Mesothelial cell of epicardium (in vitro differentiated cells): ENCODE measurements around the gene TMOD2. TPM values are rescaled to one million over a fixed set of nuclear protein-coding genes. Genes with fewer than 3 reads are reported as not detected.

Experiments
- DNase-seq, 2 experiments: peaks; one replicate each; pipeline ENCODE4 v3.0.0; 2021; ENCODE audit warnings: low spot score in 2 of 2; ENCODE audit not compliant: unreplicated experiment in 2 of 2
- H3K27ac Mint-ChIP-seq: 2 replicates; pipeline ENCODE4 v1.8.0; 2021; ENCODE audit warnings: mixed read lengths
- H3K27me3 Mint-ChIP-seq: 2 replicates; pipeline ENCODE4 v1.8.0; 2021; ENCODE audit warnings: low read depth, mixed read lengths
- H3K36me3 Mint-ChIP-seq: 2 replicates; pipeline ENCODE4 v1.8.0; 2021; ENCODE audit warnings: mixed read lengths
- H3K4me1 Mint-ChIP-seq: 2 replicates; pipeline ENCODE4 v1.8.0; 2021; ENCODE audit warnings: mixed read lengths
- H3K4me3 Mint-ChIP-seq: 2 replicates; pipeline ENCODE4 v1.8.0; 2021; ENCODE audit warnings: mild to moderate bottlenecking, moderate library complexity, mixed read lengths
- H3K9me3 Mint-ChIP-seq: 2 replicates; pipeline ENCODE4 v1.8.0; 2021; ENCODE audit warnings: mixed read lengths
- CTCF ChIP-seq: fragments of 200-600 bp; sonication (generic); IDR thresholded peaks from one replicate; pipeline ENCODE4 v1.5.0; 2021; ENCODE audit warnings: antibody characterized with exemption; ENCODE audit not compliant: unreplicated experiment
- total RNA-seq: library from RNA; stranded (reverse); gene quantifications from 3 replicates; pipeline ENCODE4 v1.2.1, GENCODE V29; 2021

The TMOD2 gene
- total RNA-seq, 1 donor from 2014 or later, result 10.0 TPM

- H3K4me1 Mint-ChIP-seq, result peaks cover 28% of the 10 kb centered on the region
- DNase-seq, result no peak
- H3K27ac Mint-ChIP-seq, result no peak overlapping the region
These were observed 24.1 kb upstream of the TMOD2 start for GRCh38 chr15:51727141-51727897.

GRCh38 chr15:51731549-51732267 lies 19.7 kb upstream of the TMOD2 start:
- Mint-ChIP-seq H3K27ac (peak overlapping the region; percentile 65), H3K4me3 (no peak overlapping the region)

More at GRCh38 chr15:51727141-51727897, 24.1 kb upstream of the TMOD2 start:
- Mint-ChIP-seq H3K27me3 (no peaks in the 10 kb centered on the region), H3K36me3 (no peaks in the 10 kb centered on the region), H3K9me3 (no peaks in the 10 kb centered on the region), H3K4me3 (no peak overlapping the region)
- no peak for TF ChIP-seq CTCF

GRCh38 chr15:51732646-51733045 lies 18.8 kb upstream of the TMOD2 start:
- H3K27ac Mint-ChIP-seq, result no peak overlapping the region
- DNase-seq, result no peak
- H3K9me3 Mint-ChIP-seq, result no peaks in the 10 kb centered on the region
- no peaks in the 10 kb centered on the region for H3K36me3 Mint-ChIP-seq
- peaks cover 11% of the 10 kb centered on the region for H3K4me1 Mint-ChIP-seq
- no peak for TF ChIP-seq CTCF
- H3K4me3 Mint-ChIP-seq, result no peak overlapping the region
- H3K27me3 Mint-ChIP-seq, result peaks cover 13% of the 10 kb centered on the region

More at GRCh38 chr15:51731549-51732267, 19.7 kb upstream of the TMOD2 start:
- Mint-ChIP-seq H3K4me1 (peaks cover 15% of the 10 kb centered on the region), H3K36me3 (no peaks in the 10 kb centered on the region), H3K9me3 (no peaks in the 10 kb centered on the region), H3K27me3 (peaks cover 11% of the 10 kb centered on the region)
- TF ChIP-seq CTCF, result no peak
- no peak for DNase-seq

GRCh38 chr15:51735228-51736010 lies 16.0 kb upstream of the TMOD2 start:
- TF ChIP-seq CTCF, result no peak

GRCh38 chr15:51736069-51736468 lies 15.3 kb upstream of the TMOD2 start:
- peaks cover 15% of the 10 kb centered on the region for H3K4me1 Mint-ChIP-seq
- TF ChIP-seq CTCF, result no peak

More at GRCh38 chr15:51735228-51736010, 16.0 kb upstream of the TMOD2 start:
- Mint-ChIP-seq H3K27me3 (peaks cover 18% of the 10 kb centered on the region), H3K4me3 (no peak overlapping the region), H3K9me3 (no peaks in the 10 kb centered on the region), H3K36me3 (no peaks in the 10 kb centered on the region), H3K27ac (no peak overlapping the region), H3K4me1 (peaks cover 15% of the 10 kb centered on the region)
- no peak for DNase-seq

More at GRCh38 chr15:51736069-51736468, 15.3 kb upstream of the TMOD2 start:
- Mint-ChIP-seq H3K4me3 (peak overlapping the region; percentile 67), H3K9me3 (no peaks in the 10 kb centered on the region), H3K27ac (no peak overlapping the region), H3K27me3 (peaks cover 18% of the 10 kb centered on the region), H3K36me3 (no peaks in the 10 kb centered on the region)
- no peak for DNase-seq
